Neural cell (in vitro differentiated cells): Measurements from ENCODE around the gene KCNAB1.

ENCODE experiments used
- EZH2 ChIP-seq: fragments of 200-600, 300-800 bp; shearing (Covaris generic), sonication (generic); IDR thresholded peaks from 2 replicates; pipeline ENCODE4 v1.6.1; 2014; ENCODE audit warnings: antibody characterized with exemption, low read length, borderline replicate concordance, mild to moderate bottlenecking; ENCODE audit not compliant: insufficient read depth, poor library complexity, severe bottlenecking
- RAD21 ChIP-seq: fragments of 450-650 bp; conservative IDR thresholded peaks from 2 replicates; pipeline ENCODE4 v1.6.1; 2014; ENCODE audit warnings: antibody characterized with exemption, mild to moderate bottlenecking, moderate library complexity
- TF ChIP-seq, protein P1 (sequence below): fragments of 450-650 bp; IDR thresholded peaks from 2 replicates; pipeline ENCODE4 v1.5.1; 2014; ENCODE audit warnings: antibody characterized with exemption, mild to moderate bottlenecking, moderate library complexity; ENCODE audit not compliant: poor library complexity, severe bottlenecking

DNA sequence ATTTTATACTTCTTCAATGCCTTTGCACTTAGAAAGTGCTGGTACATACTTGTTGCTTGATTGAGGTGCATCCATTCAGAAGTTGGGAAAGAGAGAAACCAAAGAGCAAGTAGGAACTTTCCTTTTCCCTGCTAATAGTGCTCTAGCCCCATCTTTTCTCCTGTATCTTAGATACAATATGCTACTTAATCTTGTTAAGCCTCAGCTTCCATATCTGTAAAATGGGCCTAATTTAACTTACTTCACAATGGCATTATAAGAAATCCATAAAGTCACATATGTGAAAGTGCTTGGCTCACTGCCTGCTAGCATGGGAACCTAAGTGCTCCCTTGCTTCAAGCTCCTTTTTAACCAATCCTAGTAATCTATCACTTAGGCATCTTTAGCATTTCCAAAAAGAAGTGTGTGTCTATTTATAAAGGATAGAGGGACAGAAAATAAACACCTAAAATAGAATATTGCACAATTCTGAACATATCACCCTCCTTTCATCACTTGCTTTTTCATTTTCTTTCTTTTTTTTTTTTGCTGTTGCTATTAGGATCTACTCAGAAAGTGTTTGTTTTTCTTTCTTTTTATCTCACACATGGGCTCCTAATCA is 28.1 kb downstream of the KCNAB1 start:
- TF ChIP-seq, protein P1, sequence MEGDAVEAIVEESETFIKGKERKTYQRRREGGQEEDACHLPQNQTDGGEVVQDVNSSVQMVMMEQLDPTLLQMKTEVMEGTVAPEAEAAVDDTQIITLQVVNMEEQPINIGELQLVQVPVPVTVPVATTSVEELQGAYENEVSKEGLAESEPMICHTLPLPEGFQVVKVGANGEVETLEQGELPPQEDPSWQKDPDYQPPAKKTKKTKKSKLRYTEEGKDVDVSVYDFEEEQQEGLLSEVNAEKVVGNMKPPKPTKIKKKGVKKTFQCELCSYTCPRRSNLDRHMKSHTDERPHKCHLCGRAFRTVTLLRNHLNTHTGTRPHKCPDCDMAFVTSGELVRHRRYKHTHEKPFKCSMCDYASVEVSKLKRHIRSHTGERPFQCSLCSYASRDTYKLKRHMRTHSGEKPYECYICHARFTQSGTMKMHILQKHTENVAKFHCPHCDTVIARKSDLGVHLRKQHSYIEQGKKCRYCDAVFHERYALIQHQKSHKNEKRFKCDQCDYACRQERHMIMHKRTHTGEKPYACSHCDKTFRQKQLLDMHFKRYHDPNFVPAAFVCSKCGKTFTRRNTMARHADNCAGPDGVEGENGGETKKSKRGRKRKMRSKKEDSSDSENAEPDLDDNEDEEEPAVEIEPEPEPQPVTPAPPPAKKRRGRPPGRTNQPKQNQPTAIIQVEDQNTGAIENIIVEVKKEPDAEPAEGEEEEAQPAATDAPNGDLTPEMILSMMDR = no peak
- no peak for TF ChIP-seq EZH2
- no peak for TF ChIP-seq RAD21
